ENCODE measurements around the gene PROSER3.
A peak's percentile ranks its signal among the peaks of the same experiment; 100 is the strongest.

Gene PROSER3

DNA sequence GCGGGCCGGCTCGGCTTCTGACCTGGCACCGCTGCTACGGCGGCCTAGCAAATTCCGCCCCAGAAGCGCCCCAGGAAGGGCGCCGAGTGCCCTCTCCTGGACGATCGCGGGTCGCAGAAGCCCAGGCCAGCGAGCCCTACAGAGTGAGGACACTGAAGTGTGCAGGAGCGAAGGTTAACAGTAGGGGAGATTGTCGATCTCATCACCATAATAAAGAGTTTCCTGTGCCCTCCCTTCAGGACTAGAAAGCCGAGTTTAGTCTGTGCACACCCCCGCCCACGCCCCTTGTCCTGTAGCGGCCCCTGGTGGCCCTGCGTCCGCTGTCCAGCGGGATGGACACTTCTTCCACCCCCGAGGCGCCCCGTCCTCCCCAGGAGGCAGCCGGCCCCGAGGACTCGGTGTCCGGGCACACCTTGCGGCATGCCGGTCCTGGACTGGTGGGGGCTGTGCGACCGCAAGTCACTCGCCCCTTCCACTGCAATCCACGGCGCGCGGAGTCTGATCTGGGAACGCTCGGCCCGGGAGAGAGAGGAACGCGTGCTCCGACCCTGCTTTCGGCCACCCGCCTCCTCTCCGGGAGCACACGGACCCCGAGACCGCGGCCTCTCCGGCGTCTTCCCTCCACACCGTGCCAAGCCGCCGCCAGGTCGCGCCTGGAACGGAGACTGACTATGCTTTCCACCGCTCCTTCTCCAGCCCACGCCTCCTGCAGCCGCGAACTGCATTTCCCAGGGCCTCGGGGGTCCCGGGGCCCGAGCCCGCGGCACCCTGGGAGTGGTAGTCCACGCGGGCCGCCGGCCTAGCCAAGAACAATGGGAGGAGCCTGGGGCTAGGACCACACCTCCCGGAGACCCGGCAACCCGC, 40.9 kb upstream of the PROSER3 start:
- TF ChIP-seq ZFP30 (CRISPR knock-in tag; IDR thresholded peaks at IDR 0.05) (no peak), RARB (CRISPR knock-in tag; IDR thresholded peaks at IDR 0.05) (no peak), ESRRG (CRISPR knock-in tag; IDR thresholded peaks at IDR 0.05) (no peak), ZFP3 (CRISPR knock-in tag; IDR thresholded peaks at IDR 0.05) (peak; percentile 31; the same call in 1 of the 2 replicates), TCF4 (CRISPR knock-in tag; IDR thresholded peaks at IDR 0.05; ENCODE audit: borderline replicate concordance) (no peak), ZNF70 (CRISPR knock-in tag; IDR thresholded peaks at IDR 0.05) (no peak), CSDC2 (CRISPR knock-in tag; IDR thresholded peaks at IDR 0.05) (0 out of 2 replicates have a peak, but pooled peaks have one; percentile 35), SNAI2 (CRISPR knock-in tag; IDR thresholded peaks at IDR 0.05) (no peak)
- TF ChIP-seq, protein P1, sequence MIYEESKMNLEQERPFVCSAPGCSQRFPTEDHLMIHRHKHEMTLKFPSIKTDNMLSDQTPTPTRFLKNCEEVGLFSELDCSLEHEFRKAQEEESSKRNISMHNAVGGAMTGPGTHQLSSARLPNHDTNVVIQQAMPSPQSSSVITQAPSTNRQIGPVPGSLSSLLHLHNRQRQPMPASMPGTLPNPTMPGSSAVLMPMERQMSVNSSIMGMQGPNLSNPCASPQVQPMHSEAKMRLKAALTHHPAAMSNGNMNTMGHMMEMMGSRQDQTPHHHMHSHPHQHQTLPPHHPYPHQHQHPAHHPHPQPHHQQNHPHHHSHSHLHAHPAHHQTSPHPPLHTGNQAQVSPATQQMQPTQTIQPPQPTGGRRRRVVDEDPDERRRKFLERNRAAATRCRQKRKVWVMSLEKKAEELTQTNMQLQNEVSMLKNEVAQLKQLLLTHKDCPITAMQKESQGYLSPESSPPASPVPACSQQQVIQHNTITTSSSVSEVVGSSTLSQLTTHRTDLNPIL (CRISPR knock-in tag; IDR thresholded peaks at IDR 0.05; ENCODE audit: low read depth): no peak
- TF ChIP-seq, protein P2, sequence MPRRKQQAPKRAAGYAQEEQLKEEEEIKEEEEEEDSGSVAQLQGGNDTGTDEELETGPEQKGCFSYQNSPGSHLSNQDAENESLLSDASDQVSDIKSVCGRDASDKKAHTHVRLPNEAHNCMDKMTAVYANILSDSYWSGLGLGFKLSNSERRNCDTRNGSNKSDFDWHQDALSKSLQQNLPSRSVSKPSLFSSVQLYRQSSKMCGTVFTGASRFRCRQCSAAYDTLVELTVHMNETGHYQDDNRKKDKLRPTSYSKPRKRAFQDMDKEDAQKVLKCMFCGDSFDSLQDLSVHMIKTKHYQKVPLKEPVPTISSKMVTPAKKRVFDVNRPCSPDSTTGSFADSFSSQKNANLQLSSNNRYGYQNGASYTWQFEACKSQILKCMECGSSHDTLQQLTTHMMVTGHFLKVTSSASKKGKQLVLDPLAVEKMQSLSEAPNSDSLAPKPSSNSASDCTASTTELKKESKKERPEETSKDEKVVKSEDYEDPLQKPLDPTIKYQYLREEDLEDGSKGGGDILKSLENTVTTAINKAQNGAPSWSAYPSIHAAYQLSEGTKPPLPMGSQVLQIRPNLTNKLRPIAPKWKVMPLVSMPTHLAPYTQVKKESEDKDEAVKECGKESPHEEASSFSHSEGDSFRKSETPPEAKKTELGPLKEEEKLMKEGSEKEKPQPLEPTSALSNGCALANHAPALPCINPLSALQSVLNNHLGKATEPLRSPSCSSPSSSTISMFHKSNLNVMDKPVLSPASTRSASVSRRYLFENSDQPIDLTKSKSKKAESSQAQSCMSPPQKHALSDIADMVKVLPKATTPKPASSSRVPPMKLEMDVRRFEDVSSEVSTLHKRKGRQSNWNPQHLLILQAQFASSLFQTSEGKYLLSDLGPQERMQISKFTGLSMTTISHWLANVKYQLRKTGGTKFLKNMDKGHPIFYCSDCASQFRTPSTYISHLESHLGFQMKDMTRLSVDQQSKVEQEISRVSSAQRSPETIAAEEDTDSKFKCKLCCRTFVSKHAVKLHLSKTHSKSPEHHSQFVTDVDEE (CRISPR knock-in tag; IDR thresholded peaks at IDR 0.05): peak; percentile 86
- ATAC-seq: peak; percentile 91

DNA sequence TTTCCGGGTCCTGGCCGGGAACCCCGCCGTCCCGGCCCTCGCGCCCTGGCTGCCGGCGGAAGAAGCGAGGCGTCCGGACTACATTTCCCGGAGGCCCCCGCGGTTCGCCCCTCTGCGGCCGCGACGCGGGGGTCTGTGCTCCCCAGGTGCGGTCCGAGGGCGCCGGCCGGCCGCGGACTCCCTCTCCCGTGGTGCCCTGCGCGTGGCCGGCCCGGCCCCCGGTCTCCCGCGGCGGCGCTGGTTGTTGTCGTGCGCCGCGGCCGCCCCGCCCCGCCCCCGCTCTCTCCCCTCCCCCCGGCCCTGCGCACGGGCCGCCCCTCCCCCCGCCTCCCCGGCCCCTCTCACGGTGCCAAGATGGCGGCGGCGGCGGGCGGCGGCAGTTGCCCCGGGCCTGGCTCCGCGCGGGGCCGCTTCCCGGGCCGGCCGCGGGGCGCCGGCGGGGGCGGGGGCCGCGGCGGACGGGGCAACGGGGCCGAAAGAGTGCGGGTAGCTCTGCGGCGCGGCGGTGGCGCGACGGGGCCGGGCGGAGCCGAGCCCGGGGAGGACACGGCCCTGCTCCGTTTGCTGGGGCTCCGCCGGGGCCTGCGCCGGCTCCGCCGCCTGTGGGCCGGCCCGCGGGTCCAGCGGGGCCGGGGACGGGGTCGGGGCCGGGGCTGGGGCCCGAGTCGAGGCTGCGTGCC, 40.2 kb upstream of the PROSER3 start, which contains the start of gene KMT2B:
TSS of gene KMT2B (plus strand) at position 339 of the 680 bp plus-strand sequence. CDS start at position 355, 16 bp downstream.
- TF ChIP-seq, protein P2 (CRISPR knock-in tag; IDR thresholded peaks at IDR 0.05): peak; percentile 1; the same call in 1 of the 2 replicates
- TF ChIP-seq ZFP3 (CRISPR knock-in tag; IDR thresholded peaks at IDR 0.05): no peak
- peak; percentile 69; the same call in 2 of the 3 replicates for ATAC-seq

DNA sequence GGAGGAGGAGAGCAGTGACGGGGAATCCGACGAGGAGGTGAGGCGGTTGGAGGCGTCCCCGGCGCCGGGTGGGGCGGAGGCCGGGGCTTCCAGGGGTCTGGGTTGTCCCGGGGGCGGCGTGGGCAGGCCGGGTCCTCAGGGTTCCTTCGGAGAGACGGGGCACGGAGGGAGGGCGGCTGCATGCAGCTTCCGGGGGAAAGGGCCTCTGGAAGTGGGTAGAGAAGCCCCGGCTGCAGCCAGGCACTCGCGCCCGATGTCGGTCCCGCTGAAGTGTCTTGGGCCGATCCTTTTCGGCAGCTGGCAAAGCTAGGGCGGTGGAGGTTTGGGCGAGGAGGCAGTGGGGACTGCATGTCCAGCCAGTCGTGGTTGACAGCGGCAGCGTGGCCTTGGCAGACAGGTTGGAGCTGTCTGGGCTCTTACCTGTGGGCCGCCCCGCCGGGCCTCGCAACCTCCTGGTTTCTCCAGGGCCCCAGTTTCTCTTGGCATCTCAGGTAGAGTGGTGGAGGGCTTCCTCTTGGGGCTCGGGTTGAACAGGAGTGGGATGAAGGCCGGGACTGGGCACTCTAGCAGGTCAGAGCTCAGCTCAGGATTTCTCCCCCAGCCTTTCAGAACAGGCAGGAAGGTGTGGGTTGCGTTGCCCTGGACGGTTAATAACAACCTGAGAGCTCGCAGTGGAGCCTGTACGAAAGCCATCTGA, 39.5 kb upstream of the PROSER3 start:
- no peak for ATAC-seq
- TF ChIP-seq, protein P3, sequence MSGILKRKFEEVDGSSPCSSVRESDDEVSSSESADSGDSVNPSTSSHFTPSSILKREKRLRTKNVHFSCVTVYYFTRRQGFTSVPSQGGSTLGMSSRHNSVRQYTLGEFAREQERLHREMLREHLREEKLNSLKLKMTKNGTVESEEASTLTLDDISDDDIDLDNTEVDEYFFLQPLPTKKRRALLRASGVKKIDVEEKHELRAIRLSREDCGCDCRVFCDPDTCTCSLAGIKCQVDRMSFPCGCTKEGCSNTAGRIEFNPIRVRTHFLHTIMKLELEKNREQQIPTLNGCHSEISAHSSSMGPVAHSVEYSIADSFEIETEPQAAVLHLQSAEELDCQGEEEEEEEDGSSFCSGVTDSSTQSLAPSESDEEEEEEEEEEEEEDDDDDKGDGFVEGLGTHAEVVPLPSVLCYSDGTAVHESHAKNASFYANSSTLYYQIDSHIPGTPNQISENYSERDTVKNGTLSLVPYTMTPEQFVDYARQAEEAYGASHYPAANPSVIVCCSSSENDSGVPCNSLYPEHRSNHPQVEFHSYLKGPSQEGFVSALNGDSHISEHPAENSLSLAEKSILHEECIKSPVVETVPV (CRISPR knock-in tag; IDR thresholded peaks at IDR 0.05): no peak
- TF ChIP-seq GLIS3 (CRISPR knock-in tag; IDR thresholded peaks at IDR 0.05) (no peak), ARNTL (CRISPR knock-in tag; IDR thresholded peaks at IDR 0.05; ENCODE audit: borderline replicate concordance, low read depth) (no peak), ESRRG (CRISPR knock-in tag; IDR thresholded peaks at IDR 0.05) (no peak), PPARA (CRISPR knock-in tag; IDR thresholded peaks at IDR 0.05; ENCODE audit: borderline replicate concordance) (no peak), OSR1 (CRISPR knock-in tag; IDR thresholded peaks at IDR 0.05) (no peak), ZFP3 (CRISPR knock-in tag; IDR thresholded peaks at IDR 0.05) (no peak), BACH2 (CRISPR knock-in tag; IDR thresholded peaks at IDR 0.05; ENCODE audit: borderline replicate concordance) (no peak), ZC3H10 (CRISPR knock-in tag; IDR thresholded peaks at IDR 0.05) (no peak), ISL1 (CRISPR knock-in tag; IDR thresholded peaks at IDR 0.05) (no peak)
- TF ChIP-seq, protein P2 (CRISPR knock-in tag; IDR thresholded peaks at IDR 0.05): no peak
- TF ChIP-seq, protein P4, sequence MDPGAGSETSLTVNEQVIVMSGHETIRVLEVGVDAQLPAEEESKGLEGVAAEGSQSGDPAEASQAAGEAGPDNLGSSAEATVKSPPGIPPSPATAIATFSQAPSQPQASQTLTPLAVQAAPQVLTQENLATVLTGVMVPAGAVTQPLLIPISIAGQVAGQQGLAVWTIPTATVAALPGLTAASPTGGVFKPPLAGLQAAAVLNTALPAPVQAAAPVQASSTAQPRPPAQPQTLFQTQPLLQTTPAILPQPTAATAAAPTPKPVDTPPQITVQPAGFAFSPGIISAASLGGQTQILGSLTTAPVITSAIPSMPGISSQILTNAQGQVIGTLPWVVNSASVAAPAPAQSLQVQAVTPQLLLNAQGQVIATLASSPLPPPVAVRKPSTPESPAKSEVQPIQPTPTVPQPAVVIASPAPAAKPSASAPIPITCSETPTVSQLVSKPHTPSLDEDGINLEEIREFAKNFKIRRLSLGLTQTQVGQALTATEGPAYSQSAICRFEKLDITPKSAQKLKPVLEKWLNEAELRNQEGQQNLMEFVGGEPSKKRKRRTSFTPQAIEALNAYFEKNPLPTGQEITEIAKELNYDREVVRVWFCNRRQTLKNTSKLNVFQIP (CRISPR knock-in tag; IDR thresholded peaks at IDR 0.05; ENCODE audit: borderline replicate concordance, low read depth): no peak

Data from SK-N-SH treated with all-trans-retinoic acid at 6 μM for 48 hours (cell line).